Liver (tissue), 9 donors: ENCODE results near the gene ABCE1. TPM values are rescaled to one million over a fixed set of nuclear protein-coding genes. Genes with fewer than 3 reads are reported as not detected.
A peak's percentile ranks its signal among the peaks of the same experiment; 100 is the strongest.

Experiments
- DNase-seq: peaks from one replicate; pipeline ENCODE4 v3.0.0-alpha.2; 2017; ENCODE audit warnings: low spot score
- H3K27ac ChIP-seq, 2 donors: one replicate each; pipeline ENCODE4 v1.7.0; 2013; ENCODE audit warnings: inconsistent platforms in 2 of 2, low read length in 2 of 2, control low read depth in 1 of 2, low read depth in 1 of 2, mild to moderate bottlenecking in 1 of 2
- H3K27me3 ChIP-seq, 4 donors: one replicate each; pipeline versions ENCODE4 v1.6.1 to v1.7.0; 2013; ENCODE audit warnings: low read length in 3 of 4, inconsistent platforms in 1 of 4, mild to moderate bottlenecking in 1 of 4, moderate library complexity in 1 of 4; ENCODE audit not compliant: control insufficient read depth in 4 of 4, insufficient read depth in 4 of 4
- H3K36me3 ChIP-seq, 4 donors: one replicate each; pipeline versions ENCODE4 v1.6.1 to v1.7.0; 2013; ENCODE audit warnings: low read length in 3 of 4, mild to moderate bottlenecking in 3 of 4, low read depth in 1 of 4, moderate library complexity in 1 of 4; ENCODE audit not compliant: control insufficient read depth in 4 of 4, insufficient read depth in 3 of 4
- H3K4me1 ChIP-seq, 4 donors: one replicate each; pipeline versions ENCODE4 v1.6.1 to v1.7.0; 2013; ENCODE audit warnings: low read length in 3 of 4, mild to moderate bottlenecking in 3 of 4, moderate library complexity in 1 of 4; ENCODE audit not compliant: control insufficient read depth in 4 of 4, insufficient read depth in 4 of 4
- H3K4me3 ChIP-seq, 3 donors: one replicate each; pipeline versions ENCODE4 v1.6.1 to v1.7.0; 2013; ENCODE audit warnings: low read length in 3 of 3, control low read depth in 1 of 3, low read depth in 1 of 3, mild to moderate bottlenecking in 1 of 3
- H3K9ac ChIP-seq, 2 donors: one replicate each; pipeline ENCODE4 v1.7.0; 2013; ENCODE audit warnings: low read length in 2 of 2, mild to moderate bottlenecking in 2 of 2, moderate library complexity in 2 of 2, control low read depth in 1 of 2, low read depth in 1 of 2
- H3K9me3 ChIP-seq, 4 donors: one replicate each; pipeline versions ENCODE4 v1.6.1 to v1.7.0; 2013; ENCODE audit warnings: low read length in 3 of 4; ENCODE audit not compliant: control insufficient read depth in 4 of 4
- HNF4A ChIP-seq, 2 donors: conservative IDR thresholded peaks; 2 replicates each; pipeline ENCODE4 v1.6.1; 2016; ENCODE audit warnings: antibody characterized with exemption in 2 of 2, mild to moderate bottlenecking in 2 of 2
- HNF4G ChIP-seq: IDR thresholded peaks from 2 replicates; pipeline ENCODE4 v1.6.1; 2016; ENCODE audit warnings: antibody characterized with exemption
- JUND ChIP-seq, 2 donors: IDR thresholded peaks; 2 replicates each; pipeline ENCODE4 v1.6.1; 2016; ENCODE audit warnings: antibody characterized with exemption in 2 of 2
- RAD21 ChIP-seq, 2 donors: IDR thresholded peaks; 2 replicates each; pipeline ENCODE4 v1.6.1; 2016; ENCODE audit warnings: antibody characterized with exemption in 2 of 2, mild to moderate bottlenecking in 2 of 2
- REST ChIP-seq: IDR thresholded peaks from 2 replicates; pipeline ENCODE4 v1.6.1; 2016; ENCODE audit warnings: antibody characterized with exemption, mild to moderate bottlenecking
- SP1 ChIP-seq: IDR thresholded peaks from 2 replicates; pipeline ENCODE4 v1.6.1; 2018; ENCODE audit warnings: antibody characterized with exemption, mild to moderate bottlenecking
- ZBTB33 ChIP-seq: IDR thresholded peaks from 2 replicates; pipeline ENCODE4 v1.6.1; 2016; ENCODE audit warnings: antibody characterized with exemption
- WGBS: extraction: QIAGEN DNeasy Blood & Tissue Kit; methylation state at CpG from one replicate; pipeline ENCODE4 v1.1.7; 2013; 5-methylcytosine and 5-hydroxymethylcytosine counted together
- polyA plus RNA-seq, 2 donors: library from polyadenylated mRNA; stranded (reverse) in 1 of 2; unstranded in 1 of 2; fragments of 200-250 nt in 1 of 2; fragments of >200 nt in 1 of 2; fragmentation: Nextera tagmentation in 1 of 2; extraction: Ambion mirVana in 1 of 2; gene quantifications; one replicate each; pipeline versions ENCODE4 v1.2.1 to v1.2.3, GENCODE V29; 2013 to 2015
- total RNA-seq, 2 donors: library from RNA; depleted of rRNA; stranded (reverse); fragments of >200 nt; gene quantifications; one replicate each; pipeline ENCODE4 v1.2.3, GENCODE V29; 2014
- TF ChIP-seq, protein P1 (sequence below): IDR thresholded peaks from 2 replicates; pipeline ENCODE4 v1.6.1; 2016; ENCODE audit warnings: antibody characterized with exemption
- TF ChIP-seq, protein P2 (sequence below): fragments of 150-350 bp; IDR thresholded peaks from 2 replicates; pipeline ENCODE4 v1.5.1; 2017; ENCODE audit warnings: improper control_type of control experiment, low read depth, low read length; ENCODE audit not compliant: missing input control
- donor health status: healthy.
- donor health status: healthy.
- donor health status: healthy.
- donor health status: healthy.
- donor health status: healthy.

ABCE1 gene
- total and polyA plus RNA-seq, 4 donors: 12.7 to 59.8 (median 31.0) TPM

- 7% methylated on average over 10 of the region's 10 CpGs for WGBS
- peak overlapping the region; percentile 76 to 99 (median 82) for H3K4me3 ChIP-seq
- TF ChIP-seq, protein P1, sequence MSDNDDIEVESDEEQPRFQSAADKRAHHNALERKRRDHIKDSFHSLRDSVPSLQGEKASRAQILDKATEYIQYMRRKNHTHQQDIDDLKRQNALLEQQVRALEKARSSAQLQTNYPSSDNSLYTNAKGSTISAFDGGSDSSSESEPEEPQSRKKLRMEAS: no peak
- TF ChIP-seq HNF4A (conservative IDR thresholded peaks at IDR 0.05) (peak in 1 of 2 donors; percentile 68), HNF4G (no peak), RAD21 (IDR thresholded peaks at IDR 0.05) (peak in 1 of 2 donors; percentile 49)
Observed at GRCh38 chr4:145097331-145097820, 735 bp upstream of the ABCE1 start.

DNA sequence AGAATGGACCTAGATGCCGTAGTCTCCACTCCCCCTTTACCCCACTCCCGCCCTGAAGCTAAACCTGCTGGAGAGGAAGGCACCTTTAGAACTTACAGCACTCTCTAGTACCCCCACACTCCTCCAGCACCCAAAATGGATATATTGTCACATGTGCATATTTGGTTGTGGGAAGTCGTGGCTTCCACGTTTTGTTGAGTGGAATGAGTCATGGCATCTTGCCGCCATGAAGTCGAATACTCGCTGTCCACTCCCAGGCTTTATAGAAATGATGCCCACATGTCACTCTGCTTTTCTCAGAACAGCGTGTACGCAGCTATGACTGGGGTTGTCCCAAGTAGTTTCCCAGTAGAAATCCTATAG is 545 bp downstream of the ABCE1 start:
- peak overlapping the region; percentile 77 to 86 for H3K9ac ChIP-seq
- under 1% methylated on average over 9 of the region's 9 CpGs for WGBS
- no peak for DNase-seq
- peaks cover 0 to 7% (median 1%) of the 10 kb centered on the region in 4 donors for H3K9me3 ChIP-seq
- peaks cover 4 to 20% (median 15%) of the 10 kb centered on the region in 4 donors for H3K36me3 ChIP-seq
- peak overlapping the region; percentile 76 to 99 (median 82) for H3K4me3 ChIP-seq
- peaks cover 6 to 33% (median 25%) of the 10 kb centered on the region in 4 donors for H3K4me1 ChIP-seq
- H3K27me3 ChIP-seq: no peaks in the 10 kb centered on the region
- H3K27ac ChIP-seq: peak overlapping the region; percentile 87 to 93
- TF ChIP-seq REST (peak; percentile 84), JUND (IDR thresholded peaks at IDR 0.05) (peak in 1 of 2 donors; percentile 61), RAD21 (IDR thresholded peaks at IDR 0.05) (no peak), ZBTB33 (no peak), SP1 (no peak)
- TF ChIP-seq, protein P2, sequence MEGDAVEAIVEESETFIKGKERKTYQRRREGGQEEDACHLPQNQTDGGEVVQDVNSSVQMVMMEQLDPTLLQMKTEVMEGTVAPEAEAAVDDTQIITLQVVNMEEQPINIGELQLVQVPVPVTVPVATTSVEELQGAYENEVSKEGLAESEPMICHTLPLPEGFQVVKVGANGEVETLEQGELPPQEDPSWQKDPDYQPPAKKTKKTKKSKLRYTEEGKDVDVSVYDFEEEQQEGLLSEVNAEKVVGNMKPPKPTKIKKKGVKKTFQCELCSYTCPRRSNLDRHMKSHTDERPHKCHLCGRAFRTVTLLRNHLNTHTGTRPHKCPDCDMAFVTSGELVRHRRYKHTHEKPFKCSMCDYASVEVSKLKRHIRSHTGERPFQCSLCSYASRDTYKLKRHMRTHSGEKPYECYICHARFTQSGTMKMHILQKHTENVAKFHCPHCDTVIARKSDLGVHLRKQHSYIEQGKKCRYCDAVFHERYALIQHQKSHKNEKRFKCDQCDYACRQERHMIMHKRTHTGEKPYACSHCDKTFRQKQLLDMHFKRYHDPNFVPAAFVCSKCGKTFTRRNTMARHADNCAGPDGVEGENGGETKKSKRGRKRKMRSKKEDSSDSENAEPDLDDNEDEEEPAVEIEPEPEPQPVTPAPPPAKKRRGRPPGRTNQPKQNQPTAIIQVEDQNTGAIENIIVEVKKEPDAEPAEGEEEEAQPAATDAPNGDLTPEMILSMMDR: no peak

More at GRCh38 chr4:145097331-145097820, 735 bp upstream of the ABCE1 start:
- H3K9ac ChIP-seq: peak overlapping the region; percentile 86 to 96
- peaks cover 7 to 25% (median 24%) of the 10 kb centered on the region in 4 donors for H3K36me3 ChIP-seq
- H3K9me3 ChIP-seq: peaks cover 0 to 8% (median 1%) of the 10 kb centered on the region in 4 donors
- H3K27me3 ChIP-seq: no peaks in the 10 kb centered on the region
- peaks cover 7 to 33% (median 25%) of the 10 kb centered on the region in 4 donors for H3K4me1 ChIP-seq
- H3K27ac ChIP-seq: peak overlapping the region; percentile 87 to 93
- no peak for DNase-seq
